Measurements from ENCODE around the gene SIAH2.

Gene SIAH2

GRCh38 chr3:150736316-150736719, 26.7 kb downstream of the SIAH2 start:
- DNase-seq (ENCODE audit: extremely low read depth in 1 of 2, low read depth in 1 of 2): no peak

GRCh38 chr3:150734795-150735119, 28.2 kb downstream of the SIAH2 start:
- no peak for DNase-seq (ENCODE audit: extremely low read depth in 1 of 2, low read depth in 1 of 2)

GRCh38 chr3:150733936-150734794, 28.8 kb downstream of the SIAH2 start:
- DNase-seq (ENCODE audit: extremely low read depth in 1 of 2, low read depth in 1 of 2): no peak

- DNase-seq (ENCODE audit: extremely low read depth in 1 of 2, low read depth in 1 of 2): no peak
Measured at GRCh38 chr3:150733373-150733935, 29.5 kb downstream of the SIAH2 start.

- no peak for DNase-seq (ENCODE audit: extremely low read depth in 1 of 2, low read depth in 1 of 2)
Measured at GRCh38 chr3:150729682-150730360, 33.1 kb downstream of the SIAH2 start.

- no peak for DNase-seq (ENCODE audit: extremely low read depth in 1 of 2, low read depth in 1 of 2)
Measured at GRCh38 chr3:150727653-150728502, 35.1 kb downstream of the SIAH2 start.

- no peak for DNase-seq (ENCODE audit: extremely low read depth in 1 of 2, low read depth in 1 of 2)
Measured at GRCh38 chr3:150725548-150725947, 37.4 kb downstream of the SIAH2 start.

GRCh38 chr3:150723946-150724345, 39.0 kb downstream of the SIAH2 start:
- DNase-seq (ENCODE audit: extremely low read depth in 1 of 2, low read depth in 1 of 2): no peak

GRCh38 chr3:150722267-150722666, 40.7 kb downstream of the SIAH2 start:
- no peak for DNase-seq (ENCODE audit: extremely low read depth in 1 of 2, low read depth in 1 of 2)

- DNase-seq (ENCODE audit: extremely low read depth in 1 of 2, low read depth in 1 of 2): no peak
Measured at GRCh38 chr3:150721285-150722130, 41.5 kb downstream of the SIAH2 start.

- no peak for DNase-seq (ENCODE audit: extremely low read depth in 1 of 2, low read depth in 1 of 2)
Measured at GRCh38 chr3:150720444-150720843, 42.5 kb downstream of the SIAH2 start.

GRCh38 chr3:150710097-150710496, 52.9 kb downstream of the SIAH2 start:
- no peak for DNase-seq (ENCODE audit: extremely low read depth in 1 of 2, low read depth in 1 of 2)

- peak; percentile 35 to 69 for DNase-seq (ENCODE audit: extremely low read depth in 1 of 2, low read depth in 1 of 2)
Measured at GRCh38 chr3:150703756-150704344, 59.1 kb downstream of the SIAH2 start, which contains the start of gene ERICH6. TSS of gene ERICH6 (minus strand) at chr3:150703920. CDS start at chr3:150703898, 22 bp downstream.

GRCh38 chr3:150703299-150703755, 59.6 kb downstream of the SIAH2 start:
- peak in 1 of 2 donors; percentile 24 for DNase-seq (ENCODE audit: extremely low read depth in 1 of 2, low read depth in 1 of 2)

- no peak for DNase-seq (ENCODE audit: extremely low read depth in 1 of 2, low read depth in 1 of 2)
Measured at GRCh38 chr3:150699068-150699639, 63.8 kb downstream of the SIAH2 start.

GRCh38 chr3:150697646-150698045, 65.3 kb downstream of the SIAH2 start:
- no peak for DNase-seq (ENCODE audit: extremely low read depth in 1 of 2, low read depth in 1 of 2)

GRCh38 chr3:150691414-150692040, 71.4 kb downstream of the SIAH2 start:
- DNase-seq (ENCODE audit: extremely low read depth in 1 of 2, low read depth in 1 of 2): no peak
